SK-N-SH (cell line): ENCODE measurements around the gene OR3A3. TPM values are rescaled to one million over a fixed set of nuclear protein-coding genes. Genes with fewer than 3 reads are reported as not detected.
"Not testable (repeated sequence)": the region's sequence is repeated elsewhere in the genome, so short reads cannot be mapped to it uniquely, and the experiment has no call there.

Source experiments
- CTCF ChIA-PET: fragments of 300-600, 350-600 bp; formaldehyde crosslinking; extraction: SDS; loops from one replicate; lab custom pipeline; 2021; lab: Yijun Ruan, JAX
- POLR2A ChIA-PET: fragments of 350-600 bp; sonication (Branson Sonifier 250); formaldehyde crosslinking; extraction: SDS; loops from one replicate; lab custom pipeline; 2020; ENCODE audit warnings: antibody characterized with exemption, inconsistent platforms; lab: Yijun Ruan, JAX
- DNase-seq: peaks from one replicate; pipeline ENCODE4 v3.0.0; 2012
- H2AFZ ChIP-seq: fragments of 200-600 bp; sonication (generic); 2 replicates; pipeline ENCODE4 v1.8.1; 2016; ENCODE audit warnings: antibody characterized with exemption, mild to moderate bottlenecking, low read depth
- H3F3A ChIP-seq: fragments of 200-600 bp; sonication (generic); replicated peaks from 2 replicates; pipeline ENCODE3; 2016; ENCODE audit warnings: antibody characterized with exemption, mild to moderate bottlenecking; ENCODE audit not compliant: insufficient read depth
- H3K27ac ChIP-seq, 2 experiments: fragments of 200-500 bp in 1 of 2; fragments of 200-600 bp in 1 of 2; sonication (Bioruptor generic) in 1 of 2; sonication (generic), shearing (Covaris generic) in 1 of 2; 2 replicates each; pipeline versions ENCODE4 v1.5.1 to v1.6.1; 2014 to 2016; ENCODE audit warnings: low read depth in 2 of 2, inconsistent platforms in 1 of 2, low read length in 1 of 2, mild to moderate bottlenecking in 1 of 2, mixed read lengths in 1 of 2
- H3K27me3 ChIP-seq: fragments of 200-600 bp; sonication (generic), shearing (Covaris generic); 2 replicates; pipeline ENCODE4 v1.6.1; 2016; ENCODE audit warnings: mixed run types; ENCODE audit not compliant: insufficient read depth
- H3K36me3 ChIP-seq, 2 experiments: fragments of 200-500 bp in 1 of 2; fragments of 200-600 bp in 1 of 2; sonication (Bioruptor generic) in 1 of 2; sonication (generic) in 1 of 2; replicated peaks in 1 of 2; 2 replicates each; pipeline versions ENCODE3 to v1.5.1; 2014 to 2016; ENCODE audit warnings: low read length in 1 of 2, mild to moderate bottlenecking in 1 of 2; ENCODE audit not compliant: insufficient read depth in 2 of 2, control insufficient read depth in 1 of 2
- H3K4me1 ChIP-seq, 2 experiments: fragments of 200-500 bp in 1 of 2; fragments of 200-600 bp in 1 of 2; sonication (Bioruptor generic) in 1 of 2; sonication (generic), shearing (Covaris generic) in 1 of 2; 2 replicates each; pipeline versions ENCODE4 v1.5.1 to v1.6.1; 2014 to 2016; ENCODE audit warnings: low read depth in 1 of 2, low read length in 1 of 2, mixed run types in 1 of 2; ENCODE audit not compliant: insufficient read depth in 2 of 2, control insufficient read depth in 1 of 2
- H3K4me2 ChIP-seq: fragments of 200-600 bp; sonication (generic), shearing (Covaris generic); 2 replicates; pipeline ENCODE4 v1.6.1; 2017; ENCODE audit warnings: mixed run types
- H3K4me3 ChIP-seq, 2 experiments: fragments of 200-500 bp in 1 of 2; fragments of 200-600 bp in 1 of 2; sonication (Bioruptor generic) in 1 of 2; sonication (generic), shearing (Covaris generic) in 1 of 2; 2 replicates each; pipeline versions ENCODE4 v1.5.1 to v1.8.1; 2014 to 2016; ENCODE audit warnings: low read depth in 2 of 2, inconsistent platforms in 1 of 2, low read length in 1 of 2, mild to moderate bottlenecking in 1 of 2, mixed read lengths in 1 of 2, moderate library complexity in 1 of 2
- H3K79me2 ChIP-seq: fragments of 200-600 bp; sonication (generic); 2 replicates; pipeline ENCODE4 v1.8.1; 2017; ENCODE audit warnings: mild to moderate bottlenecking; ENCODE audit not compliant: insufficient read depth
- H3K9ac ChIP-seq: fragments of 200-600 bp; sonication (generic); 2 replicates; pipeline ENCODE4 v1.6.1; 2017; ENCODE audit warnings: mixed run types
- H3K9me2 ChIP-seq: fragments of 200-600 bp; sonication (generic); 2 replicates; pipeline ENCODE4 v1.6.1; 2017; ENCODE audit warnings: mixed run types
- H3K9me3 ChIP-seq: fragments of 200-600 bp; sonication (generic); 2 replicates; pipeline ENCODE4 v1.6.1; 2017; ENCODE audit warnings: mixed run types, mild to moderate bottlenecking, moderate library complexity
- H4K20me1 ChIP-seq: fragments of 200-600 bp; sonication (generic); 2 replicates; pipeline ENCODE4 v1.6.1; 2017; ENCODE audit warnings: mild to moderate bottlenecking, mixed run types; ENCODE audit not compliant: insufficient read depth
- EZH2phosphoT487 ChIP-seq: fragments of 200-600 bp; sonication (generic); IDR thresholded peaks from 2 replicates; pipeline ENCODE4 v1.6.1; 2017; ENCODE audit warnings: low read depth, mixed run types, mild to moderate bottlenecking, antibody characterized with exemption, moderate library complexity, borderline replicate concordance
- FOXM1 ChIP-seq: IDR thresholded peaks from 2 replicates; pipeline ENCODE4 v1.4.0; 2012; ENCODE audit warnings: low read depth, mild to moderate bottlenecking
- GABPA ChIP-seq: IDR thresholded peaks from 2 replicates; pipeline ENCODE4 v1.4.0; 2012; ENCODE audit warnings: low read depth, mild to moderate bottlenecking
- GATA2 ChIP-seq: sonication (generic); formaldehyde crosslinking; IDR thresholded peaks from 2 replicates; pipeline ENCODE4 v1.5.0; 2020; ENCODE audit warnings: mild to moderate bottlenecking, missing genetic modification reagents
- JUND ChIP-seq: IDR thresholded peaks from 2 replicates; pipeline ENCODE4 v1.4.0; 2012
- MEF2A ChIP-seq: IDR thresholded peaks from 2 replicates; pipeline ENCODE4 v1.4.0; 2012; ENCODE audit warnings: low read depth, borderline replicate concordance
- NRF1 ChIP-seq: IDR thresholded peaks from 2 replicates; pipeline ENCODE4 v1.6.1; 2012; ENCODE audit warnings: low read depth, mild to moderate bottlenecking, low read length
- POLR2AphosphoS5 ChIP-seq: IDR thresholded peaks from 2 replicates; pipeline ENCODE4 v1.6.1; 2012; ENCODE audit warnings: low read depth, low read length
- RAD21 ChIP-seq: IDR thresholded peaks from 2 replicates; pipeline ENCODE4 v1.6.1; 2012; ENCODE audit warnings: mild to moderate bottlenecking, low read length
- RCOR1 ChIP-seq: fragments of 150-350 bp; IDR thresholded peaks from 2 replicates; pipeline ENCODE4 v1.6.1; 2017; ENCODE audit warnings: antibody characterized with exemption, low read length
- SMC3 ChIP-seq: IDR thresholded peaks from 2 replicates; pipeline ENCODE4 v1.6.1; 2012; ENCODE audit warnings: low read depth, low read length, improper control_type of control experiment
- TAF1 ChIP-seq: IDR thresholded peaks from 2 replicates; pipeline ENCODE4 v1.6.1; 2012; ENCODE audit warnings: low read depth, mild to moderate bottlenecking, low read length, moderate library complexity, borderline replicate concordance
- WGBS: methylation state at CpG from one replicate; pipeline ENCODE4 v1.1.6; 2017; ENCODE audit warnings: low lambda C conversion rate; 5-methylcytosine and 5-hydroxymethylcytosine counted together
- polyA plus RNA-seq, 3 experiments: library from polyadenylated mRNA; depleted of rRNA; stranded (reverse); fragments of >200 nt; gene quantifications; 2 replicates each; pipeline ENCODE4 v1.2.3, GENCODE V29; 2012
- TF ChIP-seq, protein P1 (sequence below): IDR thresholded peaks from 2 replicates; pipeline ENCODE4; 2012
- TF ChIP-seq, protein P2 (sequence below): IDR thresholded peaks from 2 replicates; pipeline ENCODE4 v1.6.1; 2012; ENCODE audit warnings: mild to moderate bottlenecking, low read depth, low read length, moderate library complexity

Gene OR3A3
- polyA plus RNA-seq, 1 of the 3 experiments (the other 2 are of a cell fraction): not detected

DNA sequence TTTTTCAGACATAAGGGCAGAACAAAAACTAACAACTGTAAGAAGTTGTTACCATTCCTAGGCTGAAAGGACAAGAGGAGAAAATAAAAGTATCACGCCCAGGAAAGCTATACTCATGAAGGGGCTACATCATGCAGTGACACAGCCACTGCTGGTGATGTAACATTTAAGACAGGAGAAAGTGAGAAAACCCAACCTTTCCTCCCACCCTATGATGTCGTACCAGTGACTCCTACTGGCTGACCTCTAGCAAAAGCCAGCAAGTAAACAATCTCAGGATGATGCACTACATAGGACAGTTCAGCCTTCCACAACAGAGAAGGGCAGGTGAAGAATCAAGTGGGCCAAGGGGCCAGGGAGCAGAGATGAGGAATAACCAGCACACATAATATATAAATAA, 36.5 kb downstream of the OR3A3 start:
- Histone ChIP-seq H3K36me3 (no peaks in the 10 kb centered on the region), H3K27me3 (no peaks in the 10 kb centered on the region), H3K4me2 (no peak overlapping the region), H4K20me1 (no peaks in the 10 kb centered on the region), H3K27ac (no peak overlapping the region), H3K4me1 (no peaks in the 10 kb centered on the region), H2AFZ (no peak overlapping the region), H3K79me2 (no peaks in the 10 kb centered on the region)
- WGBS: 10% methylated on average over 2 of the region's 2 CpGs
- POLR2A ChIA-PET: no interaction called here
- TF ChIP-seq MEF2A (no peak), RAD21 (peak; percentile 45; the same call in 1 of the 2 replicates), SMC3 (peak; percentile 7; the same call in 1 of the 2 replicates)
- TF ChIP-seq, all 33 proteins: peak for 2
- no peak overlapping the region for H3K4me3 ChIP-seq
- no peak overlapping the region for H3K9ac ChIP-seq
- CTCF ChIA-PET: no interaction called here
- no peaks in the 10 kb centered on the region for H3K9me3 ChIP-seq
- H3F3A ChIP-seq: no peaks in the 10 kb centered on the region
- DNase-seq: no peak
- H3K9me2 ChIP-seq: no peaks in the 10 kb centered on the region

DNA sequence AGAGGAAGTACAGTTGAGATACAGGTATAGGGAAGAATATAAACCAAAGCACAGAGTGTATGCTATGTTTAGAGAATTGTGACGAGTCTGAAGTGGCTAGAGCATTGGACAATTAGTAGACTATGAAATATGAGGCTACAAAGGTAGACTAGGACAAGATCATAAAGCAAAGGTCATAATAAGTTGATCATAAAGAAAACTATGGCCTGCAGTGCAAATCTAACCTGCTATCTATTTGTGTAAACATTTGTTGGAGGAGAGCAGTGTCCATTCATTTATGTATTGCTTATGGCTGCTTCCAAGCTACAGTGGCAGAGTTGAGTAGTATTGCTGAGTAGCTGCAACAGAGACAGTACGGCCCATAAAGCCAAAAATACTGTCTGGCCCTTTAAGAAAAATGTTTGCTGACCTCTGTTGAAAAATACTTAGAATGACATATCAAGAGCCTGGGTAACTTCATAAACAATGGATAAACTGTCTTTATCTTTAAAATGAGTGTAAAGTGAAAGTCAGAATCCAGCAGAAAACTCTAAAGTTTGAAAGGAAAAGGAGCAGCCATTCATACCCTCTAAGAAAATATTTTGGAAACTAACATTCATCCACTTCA, 37.0 kb downstream of the OR3A3 start:
- Histone ChIP-seq H3K4me1 (no peaks in the 10 kb centered on the region), H3K4me2 (no peak overlapping the region), H3K27ac (no peak overlapping the region), H3K79me2 (no peaks in the 10 kb centered on the region), H3K9ac (no peak overlapping the region), H3K27me3 (no peaks in the 10 kb centered on the region), H4K20me1 (no peaks in the 10 kb centered on the region), H3K36me3 (no peaks in the 10 kb centered on the region), H3K4me3 (no peak overlapping the region)
- CTCF ChIA-PET: no interaction called here
- DNase-seq: no peak
- WGBS: 0% methylated on average over 2 of the region's 2 CpGs
- TF ChIP-seq GABPA (no peak), GATA2 (CRISPR knock-in tag) (no peak), EZH2phosphoT487 (no peak), JUND (no peak), TAF1 (no peak), RAD21 (no peak), NRF1 (no peak), RCOR1 (no peak), POLR2AphosphoS5 (no peak), FOXM1 (no peak)
- TF ChIP-seq, protein P1, sequence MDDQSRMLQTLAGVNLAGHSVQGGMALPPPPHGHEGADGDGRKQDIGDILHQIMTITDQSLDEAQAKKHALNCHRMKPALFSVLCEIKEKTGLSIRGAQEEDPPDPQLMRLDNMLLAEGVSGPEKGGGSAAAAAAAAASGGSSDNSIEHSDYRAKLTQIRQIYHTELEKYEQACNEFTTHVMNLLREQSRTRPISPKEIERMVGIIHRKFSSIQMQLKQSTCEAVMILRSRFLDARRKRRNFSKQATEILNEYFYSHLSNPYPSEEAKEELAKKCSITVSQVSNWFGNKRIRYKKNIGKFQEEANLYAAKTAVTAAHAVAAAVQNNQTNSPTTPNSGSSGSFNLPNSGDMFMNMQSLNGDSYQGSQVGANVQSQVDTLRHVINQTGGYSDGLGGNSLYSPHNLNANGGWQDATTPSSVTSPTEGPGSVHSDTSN: no peak
- TF ChIP-seq, protein P2, sequence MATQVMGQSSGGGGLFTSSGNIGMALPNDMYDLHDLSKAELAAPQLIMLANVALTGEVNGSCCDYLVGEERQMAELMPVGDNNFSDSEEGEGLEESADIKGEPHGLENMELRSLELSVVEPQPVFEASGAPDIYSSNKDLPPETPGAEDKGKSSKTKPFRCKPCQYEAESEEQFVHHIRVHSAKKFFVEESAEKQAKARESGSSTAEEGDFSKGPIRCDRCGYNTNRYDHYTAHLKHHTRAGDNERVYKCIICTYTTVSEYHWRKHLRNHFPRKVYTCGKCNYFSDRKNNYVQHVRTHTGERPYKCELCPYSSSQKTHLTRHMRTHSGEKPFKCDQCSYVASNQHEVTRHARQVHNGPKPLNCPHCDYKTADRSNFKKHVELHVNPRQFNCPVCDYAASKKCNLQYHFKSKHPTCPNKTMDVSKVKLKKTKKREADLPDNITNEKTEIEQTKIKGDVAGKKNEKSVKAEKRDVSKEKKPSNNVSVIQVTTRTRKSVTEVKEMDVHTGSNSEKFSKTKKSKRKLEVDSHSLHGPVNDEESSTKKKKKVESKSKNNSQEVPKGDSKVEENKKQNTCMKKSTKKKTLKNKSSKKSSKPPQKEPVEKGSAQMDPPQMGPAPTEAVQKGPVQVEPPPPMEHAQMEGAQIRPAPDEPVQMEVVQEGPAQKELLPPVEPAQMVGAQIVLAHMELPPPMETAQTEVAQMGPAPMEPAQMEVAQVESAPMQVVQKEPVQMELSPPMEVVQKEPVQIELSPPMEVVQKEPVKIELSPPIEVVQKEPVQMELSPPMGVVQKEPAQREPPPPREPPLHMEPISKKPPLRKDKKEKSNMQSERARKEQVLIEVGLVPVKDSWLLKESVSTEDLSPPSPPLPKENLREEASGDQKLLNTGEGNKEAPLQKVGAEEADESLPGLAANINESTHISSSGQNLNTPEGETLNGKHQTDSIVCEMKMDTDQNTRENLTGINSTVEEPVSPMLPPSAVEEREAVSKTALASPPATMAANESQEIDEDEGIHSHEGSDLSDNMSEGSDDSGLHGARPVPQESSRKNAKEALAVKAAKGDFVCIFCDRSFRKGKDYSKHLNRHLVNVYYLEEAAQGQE: no peak
- TF ChIP-seq, all 33 proteins: peak for 0
- no peaks in the 10 kb centered on the region for H3K9me3 ChIP-seq
- no peak overlapping the region for H2AFZ ChIP-seq
- POLR2A ChIA-PET: no interaction called here
- no peaks in the 10 kb centered on the region for H3F3A ChIP-seq
- H3K9me2 ChIP-seq: no peaks in the 10 kb centered on the region

DNA sequence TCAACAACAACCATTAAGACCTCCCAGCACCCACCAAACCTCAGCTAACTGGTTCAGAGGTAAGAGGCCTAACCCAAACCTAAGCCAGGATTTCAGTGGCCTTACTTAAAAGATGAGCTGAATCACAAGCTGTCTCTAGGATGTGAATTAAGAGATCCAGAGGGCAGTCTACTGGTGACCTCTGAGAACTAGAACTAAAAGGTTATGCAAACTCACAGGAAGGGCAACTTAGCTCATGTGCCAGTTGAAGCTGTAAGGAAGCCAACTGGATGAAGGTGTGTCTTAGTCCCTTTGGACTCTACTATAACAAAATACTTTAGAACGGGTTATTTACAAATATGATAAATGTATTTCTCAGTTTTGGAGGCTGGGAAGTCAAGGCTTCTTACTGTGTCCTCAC, 55.2 kb downstream of the OR3A3 start:
- H3K36me3 ChIP-seq, H3K79me2 ChIP-seq, H3K4me1 ChIP-seq, H3K9me3 ChIP-seq, H3K9me2 ChIP-seq, DNase-seq, H2AFZ ChIP-seq, H3K9ac ChIP-seq, POLR2A ChIA-PET, CTCF ChIA-PET, H3K4me2 ChIP-seq, H4K20me1 ChIP-seq, H3K27ac ChIP-seq, H3K4me3 ChIP-seq, H3F3A ChIP-seq: not testable (repeated sequence)
- 0% methylated on average over 1 of the region's 1 CpG for WGBS
- peaks cover 20% of the 10 kb centered on the region; the same call in 1 of the 2 replicates for H3K27me3 ChIP-seq
